Upper lobe of left lung (tissue), 6 donors: ENCODE measurements around the gene SPACDR. TPM values are rescaled to one million over a fixed set of nuclear protein-coding genes. Genes with fewer than 3 reads are reported as not detected.

Experiments
- ATAC-seq, 2 donors: fragments of 200-7000 bp; cut with Tn5 transposase; one replicate each; pipeline ENCODE4 v1.9.1; 2022; ENCODE audit warnings: mild to moderate bottlenecking in 2 of 2, moderate library complexity in 2 of 2; ENCODE audit not compliant: low FRiP score in 2 of 2
- DNase-seq, 2 donors: peaks; one replicate each; pipeline ENCODE4 v3.0.0-alpha.2; 2019 to 2020
- H3K27ac ChIP-seq, 4 donors: fragments of 200-600 bp; sonication (generic); one replicate each; pipeline ENCODE4 v1.5.1; 2016 to 2019
- H3K27me3 ChIP-seq, 4 donors: fragments of 200-600 bp; sonication (generic); one replicate each; pipeline ENCODE4 v1.5.1; 2017 to 2019
- H3K36me3 ChIP-seq, 4 donors: fragments of 200-600 bp; sonication (generic); one replicate each; pipeline ENCODE4 v1.5.1; 2016 to 2019
- H3K4me1 ChIP-seq, 4 donors: fragments of 200-600 bp; sonication (generic); one replicate each; pipeline ENCODE4 v1.5.1; 2018 to 2019
- H3K4me3 ChIP-seq, 4 donors: fragments of 200-600 bp; sonication (generic); one replicate each; pipeline ENCODE4 v1.5.1; 2017 to 2019; ENCODE audit warnings: mild to moderate bottlenecking in 2 of 4, moderate library complexity in 1 of 4
- H3K9me3 ChIP-seq, 4 donors: fragments of 200-600 bp; sonication (generic); one replicate each; pipeline ENCODE4 v1.5.1; 2018 to 2019
- EP300 ChIP-seq, 4 donors: sonication (generic); formaldehyde crosslinking; IDR thresholded peaks; one replicate each; pipeline ENCODE4 v1.5.1; 2017; ENCODE audit warnings: antibody characterized with exemption in 4 of 4, control low read depth in 2 of 4
- POLR2A ChIP-seq, 4 donors: fragments of 450-650 bp; IDR thresholded peaks; one replicate each; pipeline ENCODE4 v1.5.1; 2016 to 2017; ENCODE audit warnings: antibody characterized with exemption in 4 of 4, mild to moderate bottlenecking in 2 of 4
- POLR2AphosphoS5 ChIP-seq, 2 donors: sonication (generic); formaldehyde crosslinking; IDR thresholded peaks; one replicate each; pipeline ENCODE4 v1.5.1; 2017; ENCODE audit warnings: antibody characterized with exemption in 2 of 2
- whole genome bisulfite sequencing, 2 donors: methylation state at CpG; one replicate each; pipeline ENCODE4 v1.1.5; 2017 to 2018; 5-methylcytosine and 5-hydroxymethylcytosine counted together
- total RNA-seq, 6 donors: library from RNA; depleted of rRNA in 4 of 6; stranded (reverse); fragments of >200 nt in 4 of 6; gene quantifications; one replicate each; pipeline versions ENCODE4 v1.1.0 to v1.2.1, GENCODE V29; 2016 to 2021
- TF ChIP-seq, protein P1 (sequence below), 6 experiments: fragments of 450-650 bp in 4 of 6; fragments of 200-600 bp in 2 of 6; sonication (generic) in 2 of 6; IDR thresholded peaks; one replicate each; pipeline ENCODE4 v1.5.1; 2016 to 2019; ENCODE audit warnings: antibody characterized with exemption in 6 of 6
- donor health status: DM: no; HTN: no; CAD: no; lungs with moderate emphysema.
- donor health status: DM: no; HTN: yes; CAD: no; lungs with severe emphysema.

The SPACDR gene
- total RNA-seq, 6 donors from 2014 or later = 0.59 to 2.1 (median 1.3) TPM; not detected in 2

DNA sequence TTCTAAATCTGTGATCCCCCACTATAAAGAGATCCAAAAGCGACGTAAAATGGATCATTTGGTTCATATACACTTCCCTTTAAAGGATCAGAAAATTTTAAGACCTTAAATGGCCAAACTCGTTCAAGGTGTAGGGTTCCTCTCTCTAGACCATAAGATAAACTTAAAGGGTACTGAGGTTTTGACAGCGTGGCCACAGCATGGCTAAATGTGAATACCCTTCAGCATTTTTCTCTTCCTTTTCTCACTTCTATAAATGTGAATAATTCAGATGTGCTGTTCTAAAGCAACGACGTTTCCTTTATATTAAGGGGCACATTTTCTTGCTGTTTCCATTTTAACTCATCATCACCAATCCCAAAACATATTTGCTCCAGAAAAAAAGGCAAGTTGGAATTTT, 40.7 kb downstream of the SPACDR start:
- TF ChIP-seq, protein P1, sequence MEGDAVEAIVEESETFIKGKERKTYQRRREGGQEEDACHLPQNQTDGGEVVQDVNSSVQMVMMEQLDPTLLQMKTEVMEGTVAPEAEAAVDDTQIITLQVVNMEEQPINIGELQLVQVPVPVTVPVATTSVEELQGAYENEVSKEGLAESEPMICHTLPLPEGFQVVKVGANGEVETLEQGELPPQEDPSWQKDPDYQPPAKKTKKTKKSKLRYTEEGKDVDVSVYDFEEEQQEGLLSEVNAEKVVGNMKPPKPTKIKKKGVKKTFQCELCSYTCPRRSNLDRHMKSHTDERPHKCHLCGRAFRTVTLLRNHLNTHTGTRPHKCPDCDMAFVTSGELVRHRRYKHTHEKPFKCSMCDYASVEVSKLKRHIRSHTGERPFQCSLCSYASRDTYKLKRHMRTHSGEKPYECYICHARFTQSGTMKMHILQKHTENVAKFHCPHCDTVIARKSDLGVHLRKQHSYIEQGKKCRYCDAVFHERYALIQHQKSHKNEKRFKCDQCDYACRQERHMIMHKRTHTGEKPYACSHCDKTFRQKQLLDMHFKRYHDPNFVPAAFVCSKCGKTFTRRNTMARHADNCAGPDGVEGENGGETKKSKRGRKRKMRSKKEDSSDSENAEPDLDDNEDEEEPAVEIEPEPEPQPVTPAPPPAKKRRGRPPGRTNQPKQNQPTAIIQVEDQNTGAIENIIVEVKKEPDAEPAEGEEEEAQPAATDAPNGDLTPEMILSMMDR (IDR thresholded peaks at IDR 0.05) = no peak
- TF ChIP-seq EP300 (IDR thresholded peaks at IDR 0.05) (no peak), POLR2AphosphoS5 (IDR thresholded peaks at IDR 0.05) (no peak), POLR2A (IDR thresholded peaks at IDR 0.05) (no peak)
- Histone ChIP-seq H3K27me3 (no peaks in the 10 kb centered on the region), H3K27ac (no peak overlapping the region), H3K9me3 (no peaks in the 10 kb centered on the region), H3K4me1 (peaks cover 0 to 7% (median 5%) of the 10 kb centered on the region in 4 donors), H3K36me3 (no peaks in the 10 kb centered on the region), H3K4me3 (no peak overlapping the region)
- no peak for ATAC-seq
- no peak for DNase-seq
- 85 to 91% methylated on average over 6 of the region's 6 CpGs for WGBS, 2 donors

DNA sequence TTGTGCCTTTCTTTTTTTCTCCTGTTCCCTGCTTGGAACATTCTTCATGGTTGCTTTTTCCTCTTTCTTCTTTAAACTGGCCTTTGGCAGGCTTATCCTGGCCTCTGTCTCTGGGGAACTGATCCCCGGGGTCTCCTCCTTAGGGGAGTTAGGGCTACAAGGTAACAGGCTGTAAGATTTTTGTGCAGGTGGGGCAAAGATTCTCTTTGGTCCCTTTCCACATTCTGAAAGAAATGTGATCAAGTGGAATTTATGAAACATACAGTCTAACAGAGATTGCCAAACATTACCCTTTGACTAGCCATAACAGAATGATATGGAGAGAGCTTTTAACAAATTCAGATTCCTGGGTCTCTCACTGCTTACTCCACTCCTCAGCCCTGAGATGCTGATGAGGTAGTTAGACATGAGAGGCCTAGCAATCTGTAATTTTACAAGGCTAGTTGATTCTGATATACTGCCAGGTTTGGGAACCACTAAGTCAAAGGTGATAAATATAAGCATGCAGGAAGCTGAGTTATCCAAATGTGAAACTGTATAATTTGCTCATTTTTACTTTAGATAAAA, 44.3 kb downstream of the SPACDR start:
- no peaks in the 10 kb centered on the region for H3K36me3 ChIP-seq
- WGBS, 2 donors = 72 to 85% methylated on average over 1 of the region's 1 CpG
- no peaks in the 10 kb centered on the region for H3K4me1 ChIP-seq
- DNase-seq (no peak), ATAC-seq (no peak)
- no peak overlapping the region for H3K27ac ChIP-seq
- H3K4me3 ChIP-seq = no peak overlapping the region
- no peaks in the 10 kb centered on the region for H3K27me3 ChIP-seq
- H3K9me3 ChIP-seq = no peaks in the 10 kb centered on the region
- no peak for TF ChIP-seq EP300 (IDR thresholded peaks at IDR 0.05)
- no peak for TF ChIP-seq POLR2A (IDR thresholded peaks at IDR 0.05)
- TF ChIP-seq, protein P1 (IDR thresholded peaks at IDR 0.05) = no peak

GRCh38 chr7:100418930-100419659, 45.0 kb downstream of the SPACDR start:
- Histone ChIP-seq H3K27ac (no peak overlapping the region), H3K9me3 (no peaks in the 10 kb centered on the region), H3K36me3 (no peaks in the 10 kb centered on the region), H3K4me1 (no peaks in the 10 kb centered on the region), H3K4me3 (no peak overlapping the region), H3K27me3 (no peaks in the 10 kb centered on the region)
- DNase-seq (no peak), ATAC-seq (no peak)
- 87 to 100% methylated on average over 1 of the region's 1 CpG for WGBS, 2 donors
- TF ChIP-seq EP300 (IDR thresholded peaks at IDR 0.05) (no peak), POLR2AphosphoS5 (IDR thresholded peaks at IDR 0.05) (no peak), POLR2A (IDR thresholded peaks at IDR 0.05) (no peak)
- TF ChIP-seq, protein P1 (IDR thresholded peaks at IDR 0.05) = no peak

- no peaks in the 10 kb centered on the region for H3K36me3 ChIP-seq
- DNase-seq (no peak), ATAC-seq (no peak)
- H3K4me1 ChIP-seq = no peaks in the 10 kb centered on the region
- 94 to 96% methylated on average over 5 of the region's 5 CpGs for WGBS, 2 donors
- H3K4me3 ChIP-seq = no peak overlapping the region
- no peaks in the 10 kb centered on the region for H3K27me3 ChIP-seq
- H3K9me3 ChIP-seq = no peaks in the 10 kb centered on the region
- no peak overlapping the region for H3K27ac ChIP-seq
- TF ChIP-seq EP300 (IDR thresholded peaks at IDR 0.05) = no peak
- no peak for TF ChIP-seq POLR2AphosphoS5 (IDR thresholded peaks at IDR 0.05)
- TF ChIP-seq POLR2A (IDR thresholded peaks at IDR 0.05) = no peak
- TF ChIP-seq, protein P1 (IDR thresholded peaks at IDR 0.05) = no peak
These were observed 48.6 kb downstream of the SPACDR start for GRCh38 chr7:100415448-100415847.

DNA sequence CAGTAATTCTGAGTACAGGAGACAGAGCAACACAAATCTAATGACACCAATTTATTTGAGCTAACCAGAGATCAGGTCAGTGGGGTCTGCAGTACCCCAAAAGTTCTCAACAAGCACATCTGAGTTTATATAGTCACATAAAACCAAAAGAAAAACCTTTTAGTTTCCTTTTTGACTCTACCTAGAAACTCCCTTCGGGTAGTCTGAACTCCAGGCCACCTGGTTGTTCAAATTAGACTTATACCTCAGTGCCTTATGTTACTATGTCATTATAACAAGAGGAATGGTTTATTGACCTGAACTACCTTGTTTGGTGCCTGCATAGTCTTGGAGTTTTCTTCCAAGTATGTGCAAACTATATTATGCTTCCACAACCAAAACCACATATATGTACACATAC, 50.2 kb downstream of the SPACDR start:
- no peak for DNase-seq
- H3K36me3 ChIP-seq = no peaks in the 10 kb centered on the region
- no peaks in the 10 kb centered on the region for H3K27me3 ChIP-seq
- ATAC-seq = no peak
- H3K9me3 ChIP-seq = no peaks in the 10 kb centered on the region
- no peak overlapping the region for H3K4me3 ChIP-seq
- no peaks in the 10 kb centered on the region for H3K4me1 ChIP-seq
- no peak for TF ChIP-seq POLR2A (IDR thresholded peaks at IDR 0.05)
- TF ChIP-seq EP300 (IDR thresholded peaks at IDR 0.05) = no peak
- TF ChIP-seq, protein P1 (IDR thresholded peaks at IDR 0.05) = no peak
- no peak for TF ChIP-seq POLR2AphosphoS5 (IDR thresholded peaks at IDR 0.05)
- no peak overlapping the region for H3K27ac ChIP-seq
- 89 to 90% methylated on average over 1 of the region's 1 CpG for WGBS, 2 donors
